A673 (cell line): ENCODE measurements around the gene SCAF1.

Experiments
- EZH2 ChIP-seq: fragments of 200-600 bp; sonication (generic); IDR thresholded peaks from 2 replicates; pipeline ENCODE4 v1.6.1; 2017; ENCODE audit warnings: borderline replicate concordance, low read depth, mild to moderate bottlenecking, mixed read lengths, antibody characterized with exemption, low read length; ENCODE audit not compliant: poor library complexity, severe bottlenecking
- TF ChIP-seq, protein P1 (sequence below): fragments of 300-800, 200-600 bp; sonication (generic); conservative IDR thresholded peaks from 2 replicates; pipeline ENCODE4 v1.5.1; 2017; ENCODE audit warnings: low read depth, mild to moderate bottlenecking, antibody characterized with exemption, low read length, moderate library complexity, mixed read lengths

DNA sequence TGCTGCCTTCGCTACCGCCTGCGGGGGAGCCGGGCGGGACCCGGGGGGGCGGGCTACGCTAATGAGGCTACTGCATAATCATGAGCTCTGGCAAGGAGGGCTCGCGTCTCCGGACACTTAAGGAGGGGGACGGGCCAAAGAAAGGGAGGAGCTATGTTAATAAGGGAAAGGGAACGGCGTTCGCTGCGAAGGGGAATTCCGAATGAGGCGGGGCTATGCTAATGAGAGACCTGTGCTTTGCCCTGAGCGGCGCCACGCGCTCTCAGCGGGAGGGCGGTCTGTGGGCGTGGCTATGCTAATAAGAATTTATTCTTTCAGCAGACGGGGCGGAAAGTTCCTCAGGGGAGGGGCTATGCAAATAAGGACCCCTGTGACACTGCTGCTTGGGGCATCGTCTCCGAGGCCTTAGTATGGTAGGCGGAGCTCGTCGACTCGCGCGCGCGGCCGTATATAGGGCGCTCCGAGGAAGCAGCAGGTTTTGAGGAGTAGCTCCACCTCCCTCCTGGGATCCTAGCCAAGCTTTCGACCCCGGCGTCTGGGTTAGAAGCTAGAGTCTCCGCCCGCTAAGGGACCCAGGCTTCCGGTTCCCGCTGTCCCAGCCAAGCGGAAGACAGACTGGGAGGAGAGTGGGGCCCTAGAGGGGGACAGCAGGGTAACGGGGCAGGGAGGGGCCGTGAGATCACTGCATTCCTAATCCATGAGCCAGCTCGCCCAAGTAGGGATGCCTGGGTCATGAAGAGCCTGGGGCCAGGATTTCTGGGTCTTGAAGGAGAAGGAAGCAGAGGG, 1.7 kb upstream of the SCAF1 start, which contains the start of gene RRAS:
- TF ChIP-seq, protein P1, sequence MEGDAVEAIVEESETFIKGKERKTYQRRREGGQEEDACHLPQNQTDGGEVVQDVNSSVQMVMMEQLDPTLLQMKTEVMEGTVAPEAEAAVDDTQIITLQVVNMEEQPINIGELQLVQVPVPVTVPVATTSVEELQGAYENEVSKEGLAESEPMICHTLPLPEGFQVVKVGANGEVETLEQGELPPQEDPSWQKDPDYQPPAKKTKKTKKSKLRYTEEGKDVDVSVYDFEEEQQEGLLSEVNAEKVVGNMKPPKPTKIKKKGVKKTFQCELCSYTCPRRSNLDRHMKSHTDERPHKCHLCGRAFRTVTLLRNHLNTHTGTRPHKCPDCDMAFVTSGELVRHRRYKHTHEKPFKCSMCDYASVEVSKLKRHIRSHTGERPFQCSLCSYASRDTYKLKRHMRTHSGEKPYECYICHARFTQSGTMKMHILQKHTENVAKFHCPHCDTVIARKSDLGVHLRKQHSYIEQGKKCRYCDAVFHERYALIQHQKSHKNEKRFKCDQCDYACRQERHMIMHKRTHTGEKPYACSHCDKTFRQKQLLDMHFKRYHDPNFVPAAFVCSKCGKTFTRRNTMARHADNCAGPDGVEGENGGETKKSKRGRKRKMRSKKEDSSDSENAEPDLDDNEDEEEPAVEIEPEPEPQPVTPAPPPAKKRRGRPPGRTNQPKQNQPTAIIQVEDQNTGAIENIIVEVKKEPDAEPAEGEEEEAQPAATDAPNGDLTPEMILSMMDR, result no peak
- TF ChIP-seq EZH2, result no peak
